HG02759 (cell line): Measurements from ENCODE around the gene WBP1.
A peak's percentile ranks its signal among the peaks of the same experiment; 100 is the strongest.
"Not testable (repeated sequence)": the region's sequence is repeated elsewhere in the genome, so short reads cannot be mapped to it uniquely, and the experiment has no call there.

Experiments
- ATAC-seq: cut with Tn5 transposase; IDR thresholded peaks from one replicate; pipeline ENCODE4 v1.9.1; 2021; ENCODE audit warnings: mild to moderate bottlenecking, moderate library complexity; ENCODE audit not compliant: unreplicated experiment

Gene WBP1

DNA sequence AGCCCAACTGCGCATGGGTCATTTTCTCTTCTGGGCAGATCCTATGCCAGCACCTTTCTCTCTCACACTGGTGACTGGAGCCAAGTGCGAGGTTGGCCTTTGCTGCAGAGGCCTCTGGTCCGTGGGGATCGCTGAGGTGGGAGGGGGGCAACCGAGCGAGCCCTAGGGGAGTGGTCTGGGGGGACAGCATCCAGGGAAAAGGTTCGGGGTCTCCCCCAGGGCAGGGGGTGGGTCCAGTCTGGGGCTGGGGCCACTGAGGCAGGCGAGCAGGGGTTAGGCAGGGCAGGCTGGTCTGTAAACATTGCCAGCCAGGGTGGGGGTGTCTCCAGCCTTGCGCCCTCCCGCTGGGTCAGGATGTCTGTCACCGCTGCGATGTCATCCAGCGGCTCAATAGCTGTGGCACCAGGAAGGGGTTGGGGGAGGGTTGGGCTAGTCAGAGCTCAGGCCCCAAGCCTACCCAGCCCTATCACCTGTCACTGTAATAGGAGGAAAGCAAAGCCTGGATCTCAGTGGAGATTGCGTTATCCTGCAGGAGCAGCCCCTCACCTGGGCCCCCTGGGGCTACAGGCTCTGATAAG is 32.0 kb upstream of the WBP1 start:
- no peak for ATAC-seq

DNA sequence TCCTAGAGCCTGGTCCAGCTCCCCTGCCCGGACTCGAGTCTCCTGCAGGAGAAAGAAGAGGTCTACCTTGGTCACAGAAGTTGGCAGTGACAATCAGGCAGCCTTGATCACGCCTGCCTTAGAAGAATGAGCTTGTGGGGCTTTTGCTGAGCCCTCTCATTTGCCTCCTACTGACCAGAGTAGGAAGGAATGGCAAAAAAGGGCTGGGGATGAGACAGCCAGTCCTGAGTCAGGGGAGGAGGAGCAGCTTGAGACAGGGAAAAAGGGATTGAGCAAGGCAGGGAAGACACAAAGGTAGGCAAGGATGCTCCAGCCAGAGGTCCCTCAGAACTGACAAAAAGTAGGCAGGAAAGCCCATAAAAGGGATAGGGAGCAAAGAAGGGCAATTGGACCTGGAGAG is 30.7 kb upstream of the WBP1 start:
- no peak for ATAC-seq

GRCh38 chr2:74428675-74429074 is 29.6 kb upstream of the WBP1 start:
- ATAC-seq = no peak

DNA sequence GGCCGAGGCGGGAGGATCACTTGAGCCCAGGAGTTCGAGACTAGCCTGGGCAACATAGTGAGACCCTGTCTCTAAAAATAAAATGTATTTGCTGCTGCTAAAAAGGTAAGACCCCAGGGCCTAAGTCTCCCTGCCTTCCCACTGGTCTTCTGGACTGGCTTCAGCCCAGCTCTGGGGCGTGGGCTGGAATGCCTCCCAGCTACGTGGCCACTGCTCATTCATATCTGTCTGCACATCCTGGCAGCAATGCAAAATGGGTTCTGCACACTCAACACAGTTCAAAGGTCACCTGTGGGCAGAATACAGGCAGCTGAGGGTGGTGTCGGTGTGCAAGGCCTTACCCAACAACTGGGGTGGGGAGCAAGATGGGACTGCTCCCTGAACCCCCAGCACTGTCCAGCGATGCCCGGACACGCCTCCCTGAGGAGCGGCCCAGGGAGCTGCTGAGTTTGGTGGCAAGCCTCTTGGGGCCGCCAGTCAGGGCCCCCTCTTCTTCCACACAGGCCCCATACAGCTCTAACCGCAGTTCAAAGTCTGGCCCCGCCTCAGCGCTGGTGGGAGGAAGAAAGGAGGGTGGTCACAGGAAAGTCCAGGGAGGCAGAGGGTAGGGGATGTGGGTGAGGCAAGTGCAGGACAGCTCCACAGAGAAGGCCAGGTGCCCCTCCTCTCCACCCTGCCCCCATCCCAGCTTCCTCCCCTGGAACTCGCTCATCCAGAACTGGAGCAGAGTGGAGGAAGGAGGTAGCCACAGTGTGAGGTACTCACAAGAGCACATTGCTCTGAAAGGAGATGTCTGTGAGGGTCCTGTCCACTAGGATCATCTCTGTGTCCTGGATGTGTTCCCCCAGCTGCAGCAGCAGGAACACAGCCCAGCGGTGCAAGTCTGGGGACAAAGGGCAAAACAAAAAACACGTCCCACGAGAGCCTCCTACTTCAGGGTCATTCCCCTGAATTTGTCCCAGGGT is 28.5 kb upstream of the WBP1 start:
- no peak for ATAC-seq

DNA sequence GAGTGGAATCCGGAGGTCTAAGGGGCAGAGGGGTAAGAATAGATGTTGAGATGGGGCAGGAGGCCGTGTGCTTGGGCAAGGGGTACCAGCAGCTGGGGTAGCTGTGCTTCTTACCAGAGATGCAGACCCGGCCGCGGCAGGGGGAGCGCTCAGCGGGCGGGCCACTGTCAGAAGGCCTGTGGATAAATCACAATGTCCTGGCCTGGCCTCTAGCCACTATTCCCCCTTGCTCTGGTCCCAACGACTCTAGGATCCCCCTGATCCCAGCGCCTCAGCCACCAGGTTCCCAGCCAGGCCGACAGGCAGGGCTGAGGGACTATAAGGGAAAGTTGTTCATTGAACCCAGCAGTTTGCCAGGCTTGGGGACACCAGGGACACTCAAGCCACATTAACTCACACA is 27.7 kb upstream of the WBP1 start:
- no peak for ATAC-seq

DNA sequence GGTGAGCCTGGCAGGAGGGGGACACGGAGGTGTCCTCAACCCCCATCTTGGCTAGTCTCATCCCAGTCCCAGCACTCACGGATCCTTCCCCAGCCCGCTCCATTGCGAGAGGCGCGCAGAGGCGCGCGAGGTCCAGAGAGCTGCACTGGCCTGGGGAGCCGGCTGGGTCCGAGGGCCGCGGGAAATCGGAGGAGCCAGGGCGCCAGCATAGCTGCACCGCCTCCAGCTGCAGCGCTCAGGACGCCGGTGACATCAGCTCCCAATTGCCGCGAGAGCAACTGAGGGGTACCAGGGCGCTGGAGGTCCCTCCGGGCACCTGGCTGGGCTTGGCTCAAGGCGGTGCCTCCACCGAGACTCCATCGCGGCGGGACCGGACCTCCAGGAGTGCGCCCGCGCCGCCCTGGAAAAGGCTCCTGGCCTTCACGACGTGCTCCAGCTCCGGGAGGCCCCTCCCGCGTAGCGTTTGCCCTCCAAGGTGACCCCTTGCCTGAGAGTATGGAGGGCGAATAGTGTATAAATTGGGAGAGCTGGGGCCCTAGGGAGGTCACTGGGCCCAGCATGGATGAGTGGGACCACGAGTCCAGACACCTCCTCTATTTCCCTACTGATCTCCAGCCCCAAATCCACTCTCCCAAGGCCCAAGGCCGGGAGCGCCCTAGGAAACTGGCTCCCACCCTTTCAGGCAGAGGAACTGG is 22.0 kb upstream of the WBP1 start:
- ATAC-seq = no peak

DNA sequence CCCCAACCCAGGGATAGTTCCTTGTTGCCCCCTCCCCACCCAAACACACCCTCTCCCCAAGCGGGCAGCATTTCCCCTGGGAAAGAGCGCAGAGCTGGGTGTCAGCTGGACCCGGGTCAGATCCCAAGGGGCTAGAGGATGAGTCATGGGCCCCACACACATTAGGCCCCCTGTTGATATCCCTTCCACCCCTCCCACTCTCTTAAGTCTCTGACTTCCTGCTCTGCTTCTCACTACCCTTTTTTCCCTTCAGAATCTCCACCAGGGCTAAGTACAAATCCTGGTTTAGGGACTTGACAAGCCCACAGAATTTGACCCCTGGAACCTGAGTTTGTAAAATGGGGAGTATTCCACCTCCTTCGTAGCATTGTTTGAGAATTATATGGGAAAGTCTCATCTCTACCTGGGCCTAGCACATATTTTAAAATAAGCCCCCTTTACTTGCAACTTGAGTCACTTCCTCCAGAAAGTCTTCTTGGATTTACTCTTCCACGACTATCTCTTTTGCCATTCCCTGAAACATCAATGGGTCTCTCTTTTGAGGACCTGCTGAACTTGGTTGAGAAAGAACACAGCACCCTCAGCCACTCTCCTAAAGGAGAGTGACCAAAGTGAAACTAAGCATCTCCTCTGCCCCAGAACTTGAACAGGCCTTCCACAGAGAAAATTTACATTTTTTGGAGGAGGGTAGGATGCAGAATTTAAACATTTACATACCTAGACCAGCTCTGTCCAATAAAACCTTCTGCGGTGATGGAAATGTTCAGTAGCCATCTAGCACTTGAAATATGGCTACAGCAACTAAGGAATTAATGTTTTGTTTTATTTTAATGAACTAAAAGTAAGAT is 21.2 kb upstream of the WBP1 start:
- no peak for ATAC-seq

GRCh38 chr2:74438248-74438647 is 20.0 kb upstream of the WBP1 start:
- ATAC-seq = no peak

GRCh38 chr2:74439373-74439772 is 18.9 kb upstream of the WBP1 start:
- ATAC-seq = no peak

GRCh38 chr2:74439803-74440377 is 18.3 kb upstream of the WBP1 start:
- ATAC-seq = no peak

DNA sequence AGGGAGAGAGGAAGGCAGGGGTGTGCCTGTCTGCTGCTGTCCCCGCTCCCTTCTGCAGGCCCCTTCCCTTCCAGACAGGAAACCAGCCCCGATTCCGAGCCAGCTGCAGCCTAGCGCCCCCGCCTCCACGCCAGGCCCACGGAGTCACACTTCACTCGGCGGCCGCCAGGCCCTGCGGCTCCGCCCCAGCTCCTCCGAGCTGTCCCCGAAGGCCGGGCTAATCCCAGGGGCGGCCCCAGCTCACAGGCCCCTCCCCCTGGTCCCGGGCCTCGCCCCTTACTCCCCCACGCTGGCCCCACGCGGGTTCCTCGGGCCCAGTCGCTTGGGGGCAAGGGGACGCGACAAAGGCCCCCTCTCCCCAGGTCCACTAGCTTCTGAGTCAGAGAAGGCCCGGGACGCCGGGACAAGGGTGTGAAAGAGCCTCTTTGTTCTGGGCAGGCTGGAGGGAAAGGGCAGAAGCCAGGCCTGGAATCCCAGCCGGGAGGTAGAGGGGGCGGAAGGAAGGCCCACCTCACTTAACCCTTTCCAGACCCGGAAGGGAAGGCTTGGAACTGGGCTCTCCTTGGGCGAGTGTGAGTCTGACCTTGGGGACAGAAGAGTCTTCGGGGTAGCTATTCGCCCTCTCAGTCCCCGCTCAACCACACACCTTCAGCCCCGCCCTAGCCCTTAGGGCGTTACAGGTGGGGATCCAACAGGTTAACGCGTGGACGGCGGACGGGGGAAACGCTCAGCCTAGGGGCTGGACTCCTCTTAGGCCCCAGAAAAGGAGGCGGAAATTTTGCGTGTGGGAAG is 17.7 kb upstream of the WBP1 start:
- ATAC-seq = peak; percentile 90

- no peak for ATAC-seq
These were observed 17.0 kb upstream of the WBP1 start for GRCh38 chr2:74441170-74441689.

DNA sequence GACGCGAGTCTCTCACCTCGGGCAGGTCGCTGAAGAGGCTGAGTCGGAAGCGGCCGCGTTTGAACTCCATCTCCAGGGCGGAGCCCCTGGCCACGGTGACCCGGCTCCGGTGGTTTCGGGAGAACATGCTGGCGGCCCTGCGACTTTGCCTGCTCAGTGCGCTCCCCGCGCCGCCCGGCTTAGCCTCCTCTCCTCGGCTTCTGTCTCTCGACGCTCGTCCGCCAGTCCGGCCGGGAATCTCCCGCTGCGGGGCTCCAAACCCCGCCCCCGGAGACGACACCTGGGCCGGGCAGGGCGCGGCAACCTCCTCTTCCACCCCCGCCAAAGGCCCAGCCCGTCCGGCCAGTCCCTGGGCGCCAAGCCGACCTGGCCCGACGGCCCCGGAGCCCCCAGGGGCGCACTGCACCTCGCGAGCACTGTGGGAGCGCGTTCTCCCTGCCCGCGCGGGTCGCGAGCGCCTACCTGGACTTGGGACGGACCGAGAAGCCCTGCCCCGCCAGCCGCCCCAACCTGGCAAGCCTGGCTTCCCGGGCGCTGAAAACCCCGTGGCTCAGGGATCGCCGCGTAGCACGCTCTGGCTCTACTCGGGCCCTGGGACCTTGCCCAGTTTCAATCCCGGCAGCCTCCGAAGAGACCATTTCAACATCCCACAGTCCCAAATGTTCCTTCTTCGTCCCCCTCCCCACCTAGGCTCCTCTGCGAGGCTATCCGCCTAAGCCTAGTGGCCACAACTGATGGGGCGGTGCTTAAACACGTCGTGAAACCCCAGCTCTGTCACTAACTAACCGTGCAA is 16.4 kb upstream of the WBP1 start, which contains the start of gene RTKN:
RTKN (minus strand) TSS at position 248 of the 793 bp plus-strand sequence; CDS start at position 127, 121 bp downstream.
- ATAC-seq = no peak

GRCh38 chr2:74442483-74443297 is 15.5 kb upstream of the WBP1 start:
- not testable (repeated sequence) for ATAC-seq

DNA sequence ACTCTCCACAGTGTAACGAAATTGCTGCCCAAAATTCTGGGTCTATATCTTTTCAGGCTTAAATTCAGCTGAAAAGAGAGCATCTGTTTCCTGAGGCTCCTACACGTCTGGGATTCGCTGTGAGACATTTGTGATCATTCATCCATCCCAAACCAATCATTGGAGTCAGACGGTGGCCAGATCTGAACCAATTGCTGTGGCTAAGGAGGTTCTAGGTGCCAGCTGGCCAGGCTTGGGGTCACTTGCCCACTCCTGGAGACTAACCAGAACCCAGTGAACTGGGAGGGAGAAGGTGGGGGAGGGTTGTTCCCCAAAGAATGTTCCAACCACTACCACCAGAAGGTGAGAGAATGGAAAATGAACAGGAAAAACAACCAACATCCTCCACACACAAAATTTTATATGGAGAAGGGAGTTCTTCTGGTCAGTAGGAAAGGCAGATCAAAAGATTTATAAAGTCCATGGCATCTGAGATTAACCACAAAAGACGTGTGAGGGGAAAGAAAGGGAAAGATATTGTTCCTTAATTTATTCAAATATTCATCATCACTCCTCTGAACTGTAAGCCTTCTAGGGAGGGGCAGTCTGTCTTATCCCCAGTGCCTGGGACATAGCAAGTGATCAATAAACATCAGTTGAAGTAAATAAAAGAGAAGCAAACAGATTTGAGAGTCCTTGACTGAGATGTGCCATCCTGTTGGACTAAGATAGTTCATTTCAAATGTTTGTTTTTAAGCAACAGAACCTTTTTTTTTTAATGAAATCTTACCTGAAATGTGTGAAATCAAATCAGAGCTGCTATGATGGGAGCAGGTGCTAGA is 13.5 kb upstream of the WBP1 start:
- ATAC-seq = no peak

DNA sequence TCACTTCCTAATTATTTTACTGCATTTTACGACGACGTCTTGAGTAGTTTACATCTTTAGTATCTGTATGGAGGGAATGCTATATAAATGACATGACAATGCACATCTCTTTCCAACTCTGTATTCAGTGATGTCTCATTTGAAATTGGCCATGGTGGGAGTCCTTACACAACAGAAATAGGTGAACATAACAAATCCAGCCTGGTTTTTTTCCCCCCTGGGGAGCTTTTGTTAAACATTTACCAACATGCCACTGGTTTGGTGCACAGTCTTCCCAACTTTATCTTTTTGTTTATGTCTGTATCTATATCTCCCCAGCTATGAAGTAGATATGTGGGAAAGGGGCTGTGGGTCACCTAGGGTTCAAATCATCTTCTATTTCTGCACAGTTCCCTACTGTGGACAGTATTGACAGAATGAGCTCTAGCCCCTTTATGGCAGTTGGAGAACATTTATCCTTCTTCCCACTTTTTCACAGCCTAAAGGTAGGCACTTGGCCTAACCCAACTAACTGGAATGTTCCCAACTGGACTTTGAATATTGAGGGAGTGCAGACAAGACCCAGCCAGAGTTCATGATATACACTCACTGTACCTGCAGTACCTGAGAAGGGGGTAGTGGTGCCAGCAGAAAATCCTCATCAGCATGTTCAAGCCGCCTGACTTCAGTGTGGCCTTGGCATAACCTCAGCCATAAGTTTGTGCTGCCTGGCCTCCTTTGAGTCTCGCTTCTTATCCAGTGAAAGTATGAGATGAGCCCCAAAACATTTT is 10.8 kb upstream of the WBP1 start:
- ATAC-seq = no peak
